ENCODE results near the gene PCDH12.

The PCDH12 gene

GRCh38 chr5:141958113-141958512, at the start of gene PCDH12:
Gene PCDH12 (minus strand): TSS chr5:141958202. CDS start chr5:141957851, 351 bp downstream.
- DNase-seq (ENCODE audit: low read depth in 2 of 3, low spot score in 2 of 3), result no peak

- no peak for DNase-seq (ENCODE audit: low read depth in 2 of 3, low spot score in 2 of 3)
Measured at GRCh38 chr5:142007237-142007544, 49.2 kb upstream of the PCDH12 start.

DNA sequence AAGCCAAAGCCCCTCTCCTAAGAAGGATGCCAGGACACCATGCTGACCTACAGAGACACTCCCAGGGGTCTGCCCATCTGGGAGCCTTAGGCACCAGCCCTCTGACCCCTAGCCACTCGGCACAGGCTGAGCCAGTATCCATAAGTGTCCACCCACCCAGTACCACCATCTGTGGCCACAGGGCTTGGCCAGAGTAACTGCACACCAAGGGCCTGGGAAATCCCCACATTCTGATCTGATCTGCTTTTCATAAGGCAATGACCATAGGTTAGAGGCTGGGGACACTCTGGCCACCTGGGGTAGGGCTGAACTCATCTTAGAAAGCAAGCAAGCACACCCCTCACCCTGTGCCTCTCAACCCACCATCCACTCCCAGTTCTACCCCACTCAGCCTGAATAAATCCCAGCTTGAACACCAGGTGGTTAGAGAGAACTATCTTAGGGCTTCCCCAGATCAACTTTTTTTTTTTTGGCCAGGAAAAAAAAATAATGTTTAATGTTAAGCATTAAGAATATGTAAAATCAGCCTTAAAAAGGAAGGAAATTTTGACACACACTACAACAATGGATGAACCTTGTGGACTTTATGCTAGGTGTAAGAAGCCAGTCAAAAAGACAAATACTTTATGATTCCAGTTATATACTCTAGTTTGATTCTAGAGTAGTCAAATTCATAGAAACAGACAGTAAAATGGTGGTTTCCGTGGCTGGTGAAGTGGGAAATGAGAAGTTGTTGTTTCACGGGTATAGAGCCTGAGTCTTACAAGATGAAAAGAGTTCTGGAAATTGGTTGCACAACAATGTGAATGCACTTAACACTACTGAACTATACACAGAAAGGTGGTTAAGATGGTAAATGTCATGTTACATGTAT, 48.6 kb upstream of the PCDH12 start:
- no peak for DNase-seq (ENCODE audit: low read depth in 2 of 3, low spot score in 2 of 3)

GRCh38 chr5:142003266-142003800, 45.3 kb upstream of the PCDH12 start:
- DNase-seq (ENCODE audit: low read depth in 2 of 3, low spot score in 2 of 3), result no peak

DNA sequence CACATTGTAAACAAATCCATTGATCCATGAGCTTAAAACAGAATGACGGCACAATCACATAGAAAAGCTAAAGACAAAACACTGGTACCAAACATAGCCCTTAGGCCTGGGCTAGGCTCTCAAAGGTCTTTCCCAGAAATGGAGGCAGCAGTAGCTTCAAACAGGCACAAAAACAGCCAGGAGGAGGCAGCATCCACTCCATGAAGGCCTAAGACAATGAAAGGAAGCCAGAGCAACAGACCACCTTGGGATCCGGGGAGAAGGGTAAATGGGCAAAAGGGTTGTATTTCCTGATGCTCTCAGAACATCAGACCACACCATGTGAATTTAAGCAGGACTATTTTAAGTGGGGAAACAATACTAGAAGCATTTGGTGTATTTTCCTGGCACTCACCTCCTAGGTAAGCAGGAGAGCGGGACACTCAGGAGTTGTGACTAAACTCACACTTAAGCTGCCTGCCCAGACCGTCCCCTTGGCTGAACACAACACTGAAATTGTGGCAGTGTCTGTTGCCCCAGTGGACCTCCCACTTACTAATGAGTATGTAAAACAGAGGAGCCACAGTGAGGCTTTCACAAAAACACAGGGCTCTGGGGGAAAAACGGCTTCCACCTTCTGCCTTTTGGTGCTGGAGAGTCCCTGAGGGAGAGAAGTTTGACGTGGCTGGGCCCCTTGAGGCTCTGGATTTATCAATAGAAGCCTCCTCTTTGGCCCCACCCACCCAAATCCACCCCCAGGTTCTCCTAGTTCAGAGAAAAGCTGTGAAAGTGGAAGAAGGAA, 42.9 kb upstream of the PCDH12 start:
- DNase-seq (ENCODE audit: low read depth in 2 of 3, low spot score in 2 of 3), result no peak

DNA sequence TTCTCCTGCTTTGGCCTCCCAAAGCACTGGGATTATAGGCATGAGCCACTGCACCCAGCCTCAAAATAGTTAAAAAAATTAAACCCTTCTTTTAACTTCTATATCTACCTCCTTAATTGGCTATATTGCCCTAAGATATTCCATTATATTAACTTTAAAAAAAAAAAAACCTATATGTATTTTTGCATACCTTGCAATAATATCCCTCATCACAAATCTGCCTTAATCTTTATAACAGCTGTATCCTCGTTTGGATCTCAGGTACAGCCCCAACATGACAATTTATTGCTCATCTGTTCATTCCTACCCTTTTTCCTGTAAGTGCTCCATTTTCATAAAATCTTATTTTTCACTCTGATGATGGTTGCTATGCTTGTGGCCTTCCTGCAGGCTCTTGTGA, 42.2 kb upstream of the PCDH12 start:
- DNase-seq (ENCODE audit: low read depth in 2 of 3, low spot score in 2 of 3), result no peak

- DNase-seq (ENCODE audit: low read depth in 2 of 3, low spot score in 2 of 3), result no peak
Measured at GRCh38 chr5:141997358-141997960, 39.5 kb upstream of the PCDH12 start.

GRCh38 chr5:141995656-141996055, 37.7 kb upstream of the PCDH12 start:
- DNase-seq (ENCODE audit: low read depth in 2 of 3, low spot score in 2 of 3), result no peak

DNA sequence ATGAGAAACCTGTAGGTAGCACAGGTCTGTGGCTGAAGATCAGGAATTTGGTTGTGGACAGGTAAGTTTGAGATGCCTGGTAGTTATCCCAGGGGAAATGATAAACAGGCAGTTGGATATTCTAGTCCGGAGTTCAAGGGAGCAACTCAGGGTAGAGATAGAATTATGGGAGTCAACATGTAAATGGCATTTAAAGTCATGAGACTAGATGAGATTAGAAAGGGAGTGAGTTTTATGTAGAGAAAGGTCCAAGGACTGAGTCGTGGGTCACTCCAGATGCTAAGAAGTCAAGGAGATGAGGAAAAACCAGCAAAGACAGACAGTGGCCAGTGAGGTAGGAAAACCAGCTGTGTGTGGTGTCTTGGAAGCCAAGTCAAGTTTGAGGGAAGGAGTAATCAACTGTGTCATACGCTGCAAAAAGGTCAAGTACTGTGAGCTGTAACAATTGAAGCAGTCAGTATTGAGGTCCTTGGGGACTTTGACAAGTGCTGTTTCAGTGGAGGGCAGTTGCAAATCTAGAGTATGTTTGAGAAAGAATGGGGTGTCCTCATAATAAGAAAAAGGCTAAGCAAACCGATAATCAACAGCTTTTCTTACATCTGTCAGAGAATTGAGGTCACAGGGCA, 36.6 kb upstream of the PCDH12 start:
- DNase-seq (ENCODE audit: low read depth in 2 of 3, low spot score in 2 of 3), result no peak

- DNase-seq (ENCODE audit: low read depth in 2 of 3, low spot score in 2 of 3), result no peak
Measured at GRCh38 chr5:141992349-141992963, 34.5 kb upstream of the PCDH12 start.

GRCh38 chr5:141989720-141990119, 31.7 kb upstream of the PCDH12 start:
- no peak for DNase-seq (ENCODE audit: low read depth in 2 of 3, low spot score in 2 of 3)

GRCh38 chr5:141986072-141986471, 28.1 kb upstream of the PCDH12 start:
- DNase-seq (ENCODE audit: low read depth in 2 of 3, low spot score in 2 of 3), result no peak

- DNase-seq (ENCODE audit: low read depth in 2 of 3, low spot score in 2 of 3), result no peak
Measured at GRCh38 chr5:141982626-141983025, 24.6 kb upstream of the PCDH12 start.

GRCh38 chr5:141978389-141978788, 20.4 kb upstream of the PCDH12 start:
- DNase-seq (ENCODE audit: low read depth in 2 of 3, low spot score in 2 of 3), result no peak

GRCh38 chr5:141976176-141976575, 18.2 kb upstream of the PCDH12 start:
- DNase-seq (ENCODE audit: low read depth in 2 of 3, low spot score in 2 of 3), result no peak

GRCh38 chr5:141973871-141974595, 16.0 kb upstream of the PCDH12 start:
- no peak for DNase-seq (ENCODE audit: low read depth in 2 of 3, low spot score in 2 of 3)

GRCh38 chr5:141969783-141970771, 12.1 kb upstream of the PCDH12 start:
- DNase-seq (ENCODE audit: low read depth in 2 of 3, low spot score in 2 of 3), result no peak

- DNase-seq (ENCODE audit: low read depth in 2 of 3, low spot score in 2 of 3), result peak; percentile 84 to 94 (median 86)
Measured at GRCh38 chr5:141968914-141969608, 11.1 kb upstream of the PCDH12 start, which contains the start of gene RNF14. Gene RNF14 (plus strand): TSS chr5:141969105. CDS start chr5:141973589, 4,484 bp downstream.

Data from activated CD8-positive, alpha-beta memory T cell treated with anti-CD3 and anti-CD28 coated beads for 48 hours (primary cell).